Stimulated activated CD4-positive, alpha-beta T cell treated with anti-CD3 and anti-CD28 coated beads, Interleukin-12 subunit alpha, Interleukin-12 subunit beta, amount 100 ng/mL, for 24 hours (primary cell): Measurements from ENCODE around the gene HCN3.
A peak's percentile ranks its signal among the peaks of the same experiment; 100 is the strongest.
"Not testable (repeated sequence)": the region's sequence is repeated elsewhere in the genome, so short reads cannot be mapped to it uniquely, and the experiment has no call there.

Experiments
- DNase-seq, 2 experiments: peaks; one replicate each; pipeline ENCODE4 v3.0.0-alpha.2; 2020; ENCODE audit warnings: low read depth in 2 of 2

HCN3 gene

DNA sequence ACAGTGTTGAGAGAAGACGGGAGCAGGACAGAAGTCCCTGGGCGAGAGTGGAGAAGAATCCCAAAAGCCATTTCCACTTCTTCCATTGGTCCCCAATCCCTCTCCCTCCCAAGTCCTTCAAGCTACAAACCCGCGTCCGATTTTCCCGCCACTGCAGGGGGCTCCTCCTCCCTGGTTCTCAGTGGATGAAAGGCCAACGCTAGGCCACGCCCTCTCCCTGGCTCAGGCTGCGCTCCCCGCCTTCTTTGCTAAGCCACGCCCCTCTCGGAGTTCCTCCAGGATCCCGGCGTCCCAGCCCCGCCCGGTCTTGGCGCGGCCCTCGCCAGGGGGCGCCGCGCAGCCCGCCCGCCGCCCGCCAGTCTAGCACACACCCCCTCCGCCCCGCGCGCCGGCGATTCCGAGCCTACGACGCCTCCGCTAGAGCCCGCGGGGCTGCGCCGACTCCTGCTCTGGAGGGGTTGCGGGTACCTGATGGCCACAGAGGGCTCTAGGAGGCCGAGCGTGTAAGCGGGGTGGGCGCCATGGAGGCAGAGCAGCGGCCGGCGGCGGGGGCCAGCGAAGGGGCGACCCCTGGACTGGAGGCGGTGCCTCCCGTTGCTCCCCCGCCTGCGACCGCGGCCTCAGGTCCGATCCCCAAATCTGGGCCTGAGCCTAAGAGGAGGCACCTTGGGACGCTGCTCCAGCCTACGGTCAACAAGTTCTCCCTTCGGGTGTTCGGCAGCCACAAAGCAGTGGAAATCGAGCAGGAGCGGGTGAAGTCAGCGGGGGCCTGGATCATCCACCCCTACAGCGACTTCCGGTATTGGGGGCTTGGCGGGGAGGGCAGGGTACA is at the start of gene HCN3:
TSS of gene HCN3 (plus strand) at position 394 of the 832 bp plus-strand sequence. CDS start at position 522, 128 bp downstream.
- DNase-seq = peak; percentile 91 to 98

DNA sequence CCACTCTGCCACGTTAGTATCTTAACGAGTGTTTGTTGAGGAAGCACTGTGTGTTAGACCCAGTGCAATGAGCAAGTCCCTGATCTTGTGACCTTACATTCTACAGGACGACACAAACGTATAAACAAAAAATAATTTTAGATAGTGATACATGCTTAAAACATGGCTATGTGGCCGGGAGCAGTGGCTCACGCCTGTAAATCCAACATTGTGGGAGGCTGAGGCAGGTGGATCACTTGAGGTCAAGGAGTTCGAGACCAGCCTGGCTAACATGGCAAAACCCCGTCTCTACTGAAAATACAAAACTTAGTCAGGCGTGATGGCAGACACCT is 49.2 kb upstream of the HCN3 start:
- DNase-seq = no peak

DNA sequence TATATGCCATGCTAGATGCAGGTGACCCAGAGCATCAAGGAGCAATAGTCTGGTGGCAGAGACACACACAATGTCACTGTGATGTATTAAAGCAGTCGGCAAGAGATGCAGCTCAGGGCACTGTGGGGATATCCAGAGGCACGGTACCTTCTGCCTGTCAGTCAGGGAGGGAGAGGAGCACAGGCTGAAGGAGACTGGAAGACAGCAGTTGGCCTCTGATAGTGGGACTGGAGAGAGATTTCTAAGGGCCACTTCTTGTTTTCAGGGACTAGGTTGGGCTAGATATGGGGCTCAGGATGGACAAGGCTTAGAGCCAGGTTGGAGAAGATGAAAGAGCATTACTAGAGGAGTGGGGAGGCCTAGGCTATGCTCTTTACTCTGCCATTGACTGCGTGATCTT is 46.0 kb upstream of the HCN3 start:
- not testable (repeated sequence) for DNase-seq

DNA sequence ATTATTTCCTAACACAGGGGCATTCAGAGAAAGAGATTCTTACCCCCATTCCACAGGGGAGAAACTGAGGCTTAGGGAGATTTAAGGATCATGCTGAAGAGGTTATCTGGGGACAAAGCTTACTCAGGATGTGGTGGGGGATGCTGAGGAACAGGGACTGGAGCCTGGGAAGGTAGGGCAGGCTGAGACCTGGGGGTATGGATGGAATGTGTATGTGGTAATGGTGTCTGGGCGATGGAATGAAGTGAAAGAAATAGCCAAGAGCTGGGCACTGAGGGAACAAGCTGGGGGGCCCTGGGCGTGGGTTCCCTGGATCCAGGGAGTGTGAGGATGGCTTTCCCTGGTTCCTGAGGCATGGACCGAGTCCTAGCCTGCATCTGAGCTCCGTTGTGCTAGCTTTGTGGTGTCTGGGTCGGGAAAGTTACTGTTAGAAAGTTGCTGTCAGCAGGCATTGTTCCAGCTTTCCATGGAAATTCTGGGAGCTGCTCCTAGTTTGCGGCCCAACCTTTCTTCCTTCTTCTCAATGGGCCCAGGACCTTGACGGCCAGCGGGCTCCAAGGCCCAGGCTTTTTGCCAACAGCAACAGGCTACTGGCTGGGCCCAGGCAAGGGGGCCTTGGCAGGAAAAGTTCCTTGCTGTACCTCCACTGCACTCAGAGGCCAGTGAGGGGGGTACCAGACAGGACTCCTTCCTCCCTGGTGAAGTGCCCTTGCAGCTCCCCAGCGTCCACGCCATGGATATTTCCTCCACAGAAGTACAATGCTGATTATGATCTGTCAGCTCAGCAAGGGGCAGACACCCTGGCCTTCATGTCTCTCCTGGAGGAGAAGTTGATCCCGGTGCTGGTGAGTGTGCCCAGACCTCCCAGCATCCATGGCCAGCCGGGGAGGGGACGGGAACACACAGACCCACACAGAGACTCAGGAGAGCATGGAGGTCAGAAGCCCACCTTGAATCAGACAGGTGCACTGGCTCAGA is 45.0 kb upstream of the HCN3 start:
- DNase-seq = not testable (repeated sequence)

DNA sequence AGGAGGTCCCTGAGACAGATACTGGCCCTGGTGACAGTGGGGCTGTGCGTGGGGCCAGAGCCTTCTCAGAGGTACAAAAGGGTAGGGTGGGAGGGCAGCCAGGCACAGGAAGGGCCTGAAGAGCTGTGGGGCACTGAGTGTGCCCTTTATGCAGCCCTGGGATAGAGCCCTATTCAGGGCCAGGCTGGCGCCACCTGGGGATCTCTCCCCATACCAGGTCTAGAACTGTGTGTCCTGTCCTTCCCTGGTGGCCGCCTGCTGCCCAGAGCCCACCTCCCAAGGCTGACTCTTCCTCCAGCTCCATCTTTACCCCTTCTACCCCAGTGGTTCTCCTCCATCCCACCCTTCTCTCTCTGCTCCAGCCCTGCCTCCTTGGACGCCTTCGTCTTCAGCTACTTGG is 43.8 kb upstream of the HCN3 start:
- not testable (repeated sequence) for DNase-seq

DNA sequence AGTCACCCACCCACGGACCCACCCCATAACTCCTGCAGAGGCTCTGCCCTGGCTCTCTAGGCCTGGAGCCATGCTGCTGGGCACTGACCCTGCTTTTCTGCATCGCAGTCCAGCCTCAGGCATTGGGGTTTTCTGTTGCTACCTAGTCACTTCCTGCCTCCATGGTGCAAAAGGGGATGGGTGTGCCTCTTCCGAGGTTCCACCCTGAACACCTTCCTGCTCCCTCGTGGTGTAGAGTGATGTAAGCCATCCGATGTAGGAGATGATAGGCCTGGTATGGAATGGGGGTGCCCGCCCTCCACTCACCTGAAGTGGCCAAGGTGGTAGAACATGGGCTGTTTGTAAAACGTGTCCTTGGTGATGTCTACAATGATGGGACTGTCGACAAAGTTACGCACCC is 41.9 kb upstream of the HCN3 start:
- not testable (repeated sequence) for DNase-seq

DNA sequence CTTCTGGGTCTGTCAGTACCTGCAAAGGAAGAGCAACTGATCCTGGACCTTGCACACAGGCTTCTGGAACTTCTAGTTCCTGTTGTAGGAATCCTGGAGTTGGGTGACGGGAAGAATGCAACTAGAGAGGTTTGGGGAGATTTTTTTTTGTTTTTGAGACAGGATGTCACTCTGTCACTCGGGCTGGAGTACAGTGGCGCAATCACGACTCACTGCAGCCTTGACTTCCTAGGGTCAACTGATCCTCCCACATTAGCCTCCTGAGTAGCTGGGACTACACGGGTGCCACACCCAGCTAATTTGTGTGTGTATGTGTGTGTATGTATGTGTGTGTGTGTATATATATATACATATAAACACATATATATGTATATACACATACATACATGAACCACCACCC is 40.8 kb upstream of the HCN3 start:
- DNase-seq = no peak

DNA sequence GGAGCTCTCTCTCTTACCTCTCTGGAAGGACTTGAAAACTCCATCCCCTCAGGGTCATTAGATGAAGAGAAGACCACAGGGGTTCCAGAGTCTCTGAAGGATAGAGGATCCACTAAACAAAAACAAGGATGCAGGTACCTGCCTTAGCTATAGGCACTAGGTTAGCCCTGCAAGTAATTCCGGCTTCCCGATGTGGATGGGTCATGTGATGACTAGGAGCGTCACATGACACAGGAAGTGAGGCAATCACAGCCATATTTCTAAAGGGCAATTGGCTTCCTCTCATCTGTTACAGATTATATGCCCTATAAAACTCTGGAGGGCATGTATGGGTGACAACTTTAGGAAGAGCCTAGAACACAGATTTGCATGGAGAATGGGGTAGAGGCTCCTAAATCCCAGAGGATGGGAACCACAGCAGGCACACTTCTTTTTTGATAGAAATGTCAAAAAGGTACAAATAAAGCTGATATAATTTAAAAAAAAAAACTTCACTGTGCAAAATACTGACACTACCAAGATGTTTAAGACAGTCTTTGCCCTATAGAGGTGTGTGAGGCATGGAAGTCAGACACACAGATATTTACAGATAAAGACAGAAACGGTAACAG is 36.1 kb upstream of the HCN3 start:
- peak; percentile 32 to 47 for DNase-seq

DNA sequence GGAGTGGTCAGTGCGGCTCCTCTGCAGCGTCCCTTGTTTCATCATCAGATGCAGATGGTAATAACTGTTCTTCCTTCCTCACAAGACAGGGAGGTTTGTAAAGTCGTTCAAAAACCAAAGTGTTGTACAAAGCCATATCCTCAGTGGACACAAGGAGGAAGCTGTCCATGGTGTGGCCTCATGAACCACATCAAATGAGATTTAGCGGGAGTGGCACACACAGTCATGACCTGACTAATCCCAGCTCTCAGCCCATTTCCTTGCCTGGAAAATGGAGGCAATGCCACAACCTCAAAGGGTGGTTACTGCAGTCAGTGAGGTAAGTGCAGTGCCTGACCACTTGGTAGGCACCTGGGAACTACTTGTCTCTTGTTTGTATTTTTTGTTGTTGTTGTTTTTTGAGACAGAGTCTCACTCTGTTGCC is 35.4 kb upstream of the HCN3 start:
- DNase-seq = no peak

DNA sequence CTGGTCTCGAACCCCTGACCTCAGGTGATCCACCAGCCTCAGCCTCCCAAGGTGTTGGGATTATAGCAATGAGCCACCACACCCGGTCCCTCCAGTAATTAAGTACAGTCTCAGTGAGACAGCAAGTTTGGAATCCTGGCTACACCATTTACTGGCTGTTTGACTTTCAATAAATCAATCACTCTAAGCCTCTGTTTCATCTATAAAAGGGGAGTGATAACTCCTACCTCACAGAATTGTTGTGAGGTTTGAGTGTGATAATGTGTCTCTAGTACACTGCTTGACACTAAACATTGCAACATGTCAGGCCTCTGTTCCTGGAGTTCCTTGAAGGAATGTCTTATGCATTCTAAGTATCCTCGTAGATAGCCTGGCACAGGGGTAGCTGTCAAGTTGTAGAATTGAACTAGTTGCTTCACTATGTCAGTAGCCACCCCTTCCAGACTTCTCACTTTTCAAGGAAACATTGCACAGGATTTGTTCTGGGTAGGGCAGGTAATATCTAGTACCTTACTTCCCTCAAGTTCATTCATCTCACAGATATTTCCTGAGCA is 34.4 kb upstream of the HCN3 start:
- no peak for DNase-seq

DNA sequence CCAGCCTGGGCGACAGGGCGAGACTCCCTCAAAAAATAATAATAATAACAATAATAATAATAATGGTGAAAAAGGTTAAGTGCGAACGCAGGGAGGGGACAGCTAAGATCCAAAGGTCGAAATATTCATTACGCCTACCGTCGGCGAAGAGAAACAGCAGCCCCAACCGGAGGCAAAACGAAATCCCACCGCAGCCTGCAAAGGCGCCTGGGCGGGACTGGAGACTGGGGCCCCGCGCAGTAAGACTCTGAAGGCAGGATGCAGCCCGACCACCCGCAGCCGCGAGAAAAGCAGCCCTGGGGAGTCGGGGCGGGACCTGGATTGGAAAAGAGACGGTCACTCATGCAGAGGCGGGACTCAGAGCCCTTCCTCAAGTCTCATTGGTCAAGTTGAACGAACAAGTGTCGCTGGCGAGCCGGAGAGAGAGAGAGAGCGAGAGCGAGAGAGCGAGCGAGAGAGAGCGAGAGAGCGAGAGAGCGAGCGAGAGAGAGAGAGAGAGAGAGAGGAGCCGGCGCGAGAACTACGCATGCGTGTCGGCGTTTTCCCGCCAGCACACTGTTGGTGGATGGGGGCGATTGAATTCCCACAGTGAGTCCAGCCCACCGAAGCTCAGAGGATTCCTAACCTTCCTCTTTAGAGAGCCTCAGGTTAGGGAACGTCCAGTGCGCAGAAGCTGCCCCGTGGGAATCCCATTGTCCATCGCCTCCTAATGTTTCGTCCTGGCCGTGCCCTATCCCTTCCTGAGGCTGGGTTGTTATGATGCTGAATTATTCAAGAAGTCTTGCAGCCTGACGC is 32.7 kb upstream of the HCN3 start:
- peak; percentile 86 to 96 for DNase-seq

DNA sequence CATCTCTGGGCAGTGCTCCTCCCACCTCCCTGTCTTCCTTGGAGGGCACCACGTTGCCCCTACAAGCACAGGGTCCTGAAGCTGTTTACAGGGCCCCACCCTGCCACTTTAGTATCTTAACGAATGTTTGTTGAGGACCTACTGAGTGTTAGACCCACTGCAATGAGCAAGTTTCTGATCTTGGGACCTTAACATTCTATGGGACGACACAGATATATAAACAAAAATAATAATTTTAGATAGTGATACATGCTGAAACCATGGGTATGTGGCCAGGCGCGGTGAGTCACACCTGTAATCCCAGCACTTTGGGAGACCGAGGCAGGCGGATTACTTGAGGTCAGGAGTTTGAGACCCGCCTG is 32.1 kb upstream of the HCN3 start:
- no peak for DNase-seq

DNA sequence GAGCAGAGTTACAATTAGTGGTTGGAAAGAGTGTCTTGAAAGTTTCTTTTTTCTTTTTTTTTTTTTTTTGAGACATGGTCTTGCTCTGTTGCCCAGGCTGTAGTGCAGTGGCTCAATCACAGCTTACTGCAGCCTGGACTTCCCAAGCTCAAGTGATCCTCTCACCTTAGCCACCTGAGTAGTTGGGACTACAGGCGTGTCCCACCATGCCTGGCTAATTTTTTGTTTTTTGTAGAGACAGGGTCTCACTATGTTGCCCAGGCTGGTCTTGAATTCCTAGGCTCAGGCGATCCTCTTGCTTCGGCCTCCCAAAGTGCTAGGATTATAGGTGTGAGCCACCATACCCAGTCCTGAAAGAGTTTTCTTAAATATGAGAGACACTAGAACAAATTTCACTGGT is 30.5 kb upstream of the HCN3 start:
- DNase-seq = not testable (repeated sequence)

DNA sequence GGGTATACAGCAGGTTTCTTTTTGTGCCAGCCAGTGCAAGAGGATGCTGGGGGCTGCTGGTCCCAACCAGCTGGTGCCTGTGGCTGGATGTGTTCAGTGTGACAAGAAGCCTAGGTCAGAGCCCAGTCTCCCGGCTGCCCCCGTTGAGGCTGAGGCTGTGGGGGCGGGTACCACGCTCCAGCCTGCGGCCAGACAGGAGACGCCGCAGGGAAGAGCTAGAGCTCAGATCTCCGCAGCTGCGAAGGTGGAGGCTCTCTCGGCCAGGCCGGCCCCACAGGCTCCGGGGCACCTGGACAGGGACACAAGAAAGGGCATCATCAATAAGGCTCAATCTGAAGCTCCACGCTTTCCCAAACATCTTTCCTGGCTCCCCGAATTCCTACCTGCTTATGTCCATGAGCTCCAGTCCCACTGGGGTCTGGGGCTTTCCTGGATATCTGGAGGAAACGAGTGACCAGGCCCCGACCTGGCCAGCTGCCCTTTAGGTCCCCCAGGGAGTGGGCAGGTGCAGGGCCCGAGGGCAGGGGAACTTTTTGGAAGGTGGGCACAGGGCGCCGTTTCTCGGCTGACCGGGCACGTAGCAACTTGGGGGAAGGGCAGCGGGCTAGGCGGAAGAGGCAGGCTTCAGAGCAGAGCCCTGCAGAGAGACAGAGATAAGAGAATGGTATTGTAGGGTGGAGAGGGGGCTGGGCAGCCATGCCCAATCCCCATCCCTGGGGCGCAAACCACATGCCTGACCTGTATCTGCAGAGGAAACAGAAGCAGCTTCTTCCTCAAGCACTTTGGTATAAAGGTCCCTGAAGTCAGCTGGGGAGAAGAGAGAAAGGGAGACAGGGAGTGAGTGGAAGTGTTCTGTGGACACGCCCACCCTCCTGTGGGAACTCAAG is 29.4 kb upstream of the HCN3 start:
- no peak for DNase-seq

DNA sequence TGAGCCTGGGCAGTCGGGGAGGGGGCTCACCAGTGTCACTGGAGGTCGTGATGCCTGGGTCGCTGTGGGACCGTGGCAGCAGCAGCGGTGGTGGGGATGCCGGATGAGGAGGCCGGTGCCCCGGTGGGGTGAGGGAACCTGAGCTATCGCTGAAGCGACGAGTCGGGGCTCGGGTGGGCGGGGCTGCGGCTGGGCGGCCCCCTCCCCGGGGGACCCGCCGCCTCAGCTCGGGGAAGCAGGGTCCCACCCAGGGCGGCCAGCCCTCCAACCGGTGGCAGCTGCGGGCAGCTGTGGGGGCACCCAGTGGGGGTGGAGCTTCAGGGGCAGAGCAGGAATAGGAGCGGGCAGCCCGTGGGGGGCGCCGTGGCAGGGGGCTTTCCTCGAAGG is 27.0 kb upstream of the HCN3 start:
- no peak for DNase-seq

DNA sequence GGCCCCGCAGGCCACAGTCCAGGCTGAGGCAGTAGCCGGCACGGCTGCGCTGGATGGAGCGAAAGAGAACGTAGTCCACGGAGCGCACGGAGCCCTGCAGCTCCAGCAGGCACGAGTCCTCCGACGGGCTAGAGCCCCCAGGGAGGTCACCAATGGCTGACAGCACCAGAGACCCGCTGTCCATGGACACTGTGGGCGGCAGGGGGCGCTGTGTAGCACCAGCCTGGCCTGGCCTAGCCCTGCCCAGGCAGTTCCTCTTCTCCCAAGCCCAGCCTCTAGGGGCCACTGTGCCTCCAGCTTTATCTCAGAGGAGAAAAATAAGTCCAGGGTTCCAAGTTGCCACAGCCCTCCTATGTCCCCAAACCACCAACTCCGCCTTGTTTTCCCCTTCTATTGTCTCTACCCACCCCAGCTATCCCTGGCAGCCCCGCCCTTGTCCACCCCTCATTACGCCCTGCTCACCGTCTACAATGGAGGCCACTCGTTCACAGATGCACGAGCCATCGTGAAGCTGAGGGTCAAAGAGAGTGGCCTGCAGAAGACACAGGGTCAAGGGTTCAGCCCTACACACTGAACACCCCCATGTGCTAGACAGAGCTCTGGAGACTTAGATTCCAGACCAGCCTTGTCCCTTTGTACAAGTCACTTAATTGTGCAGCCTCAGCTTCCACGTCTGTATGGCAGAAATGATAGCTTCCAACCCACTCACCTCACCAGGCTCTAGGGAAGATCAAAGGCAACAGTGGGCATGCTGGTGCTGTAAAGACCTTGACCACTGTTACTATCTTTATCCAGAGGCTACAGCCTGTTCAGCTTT is 26.4 kb upstream of the HCN3 start:
- peak; percentile 90 to 97 for DNase-seq

DNA sequence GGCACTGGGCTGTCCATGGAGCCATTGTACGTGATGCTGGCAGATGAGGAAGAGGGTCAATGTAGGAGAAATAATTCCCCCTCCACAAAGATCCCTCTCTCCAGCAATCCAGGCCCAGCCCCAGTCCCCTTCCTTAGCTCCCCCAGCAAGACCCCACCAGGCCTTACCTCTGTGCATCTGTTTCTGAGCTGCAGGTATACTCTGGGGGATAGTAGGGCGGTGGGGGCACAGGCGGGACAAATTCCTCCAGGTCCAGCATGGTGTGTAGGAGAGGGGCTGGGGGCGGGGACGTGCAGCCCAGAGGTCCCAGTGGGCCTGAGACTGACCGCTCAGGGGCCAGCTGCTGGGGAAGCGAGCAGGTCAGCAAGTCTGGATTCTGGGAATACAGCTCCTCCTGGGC is 25.7 kb upstream of the HCN3 start:
- no peak for DNase-seq

DNA sequence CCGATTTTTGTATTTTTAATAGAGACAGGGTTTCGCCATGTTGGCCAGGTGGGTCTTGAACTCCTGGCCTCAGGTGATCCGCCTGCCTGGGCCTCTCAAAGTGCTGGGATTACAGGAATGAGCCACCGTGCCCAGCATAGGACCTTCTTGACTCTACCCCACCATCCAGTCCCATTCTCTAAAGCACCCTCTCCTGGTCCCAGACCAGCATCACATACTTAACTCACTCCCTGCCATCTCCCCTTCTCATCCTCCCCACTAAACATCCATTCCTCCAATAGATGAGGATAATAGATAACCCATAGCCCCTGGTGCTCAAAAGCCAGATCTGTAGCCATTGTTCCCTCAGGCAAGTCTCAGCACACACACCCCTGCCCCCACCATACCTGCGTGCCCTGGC is 24.1 kb upstream of the HCN3 start:
- DNase-seq = no peak

DNA sequence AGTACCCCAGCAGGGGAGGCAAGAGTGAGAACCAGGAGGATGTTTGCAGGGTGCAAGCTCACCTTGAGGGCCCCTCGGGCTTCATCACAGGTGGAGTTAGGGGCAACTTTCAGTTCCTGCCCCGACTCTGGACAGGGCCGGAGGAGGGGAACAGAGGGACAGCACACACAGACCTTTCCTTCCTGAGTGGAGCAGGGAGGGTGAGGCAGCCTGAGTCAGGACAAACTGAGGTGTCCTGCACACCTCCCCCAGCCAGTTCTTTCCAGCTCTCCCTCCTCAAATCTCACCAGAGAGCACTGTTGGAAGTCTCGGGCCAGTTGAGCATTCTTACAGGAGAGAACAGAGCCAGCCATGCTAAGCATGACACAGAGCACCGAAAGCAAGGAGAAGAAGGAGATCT is 23.5 kb upstream of the HCN3 start:
- no peak for DNase-seq
